ENCODE data around the gene NXN.
"Not testable (repeated sequence)": the region's sequence is repeated elsewhere in the genome, so short reads cannot be mapped to it uniquely, and the experiment has no call there.

The NXN gene

GRCh38 chr17:862582-862981 is 117.0 kb downstream of the NXN start:
- DNase-seq (ENCODE audit: low read depth): no peak

- no peak for DNase-seq (ENCODE audit: low read depth)
Measured at GRCh38 chr17:861364-861763, 118.2 kb downstream of the NXN start.

DNA sequence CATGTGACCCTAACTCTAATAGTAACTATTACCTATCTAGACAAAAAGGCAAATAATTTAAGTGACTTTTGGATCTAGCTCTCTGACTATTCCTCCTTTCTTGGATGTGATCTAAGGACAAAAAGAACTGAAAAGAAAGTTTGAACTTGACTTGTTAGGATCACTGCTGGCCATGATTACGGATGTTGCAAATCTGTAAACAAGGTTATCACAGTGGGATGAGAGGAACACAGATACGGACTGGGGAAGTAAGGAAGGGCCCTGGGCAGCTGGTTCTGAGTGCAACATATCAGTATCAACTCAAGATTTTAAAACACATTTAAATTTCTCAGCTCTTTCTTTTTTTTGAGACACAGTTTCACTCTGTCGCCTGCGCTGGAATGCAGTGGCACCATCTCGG is 118.8 kb downstream of the NXN start:
- DNase-seq (ENCODE audit: low read depth): no peak

DNA sequence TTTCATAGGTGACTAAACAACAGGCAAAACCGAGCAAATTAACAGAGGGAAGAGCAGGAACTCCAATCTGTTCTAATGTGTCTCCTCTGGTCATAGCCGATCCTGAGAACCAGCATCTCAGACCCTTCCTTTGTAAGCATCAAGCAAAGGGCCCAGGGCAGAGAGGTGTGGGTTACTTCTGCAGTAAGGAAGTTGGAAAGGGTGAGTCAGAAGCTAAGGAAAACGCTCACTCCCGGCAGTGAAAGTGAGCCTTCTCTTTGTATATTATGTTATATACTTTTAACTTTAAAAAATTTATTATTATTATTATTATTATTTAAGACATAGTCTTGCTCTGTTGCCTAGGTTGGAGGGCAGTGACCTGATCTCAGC is 119.8 kb downstream of the NXN start:
- peak; percentile 39 for DNase-seq (ENCODE audit: low read depth)

DNA sequence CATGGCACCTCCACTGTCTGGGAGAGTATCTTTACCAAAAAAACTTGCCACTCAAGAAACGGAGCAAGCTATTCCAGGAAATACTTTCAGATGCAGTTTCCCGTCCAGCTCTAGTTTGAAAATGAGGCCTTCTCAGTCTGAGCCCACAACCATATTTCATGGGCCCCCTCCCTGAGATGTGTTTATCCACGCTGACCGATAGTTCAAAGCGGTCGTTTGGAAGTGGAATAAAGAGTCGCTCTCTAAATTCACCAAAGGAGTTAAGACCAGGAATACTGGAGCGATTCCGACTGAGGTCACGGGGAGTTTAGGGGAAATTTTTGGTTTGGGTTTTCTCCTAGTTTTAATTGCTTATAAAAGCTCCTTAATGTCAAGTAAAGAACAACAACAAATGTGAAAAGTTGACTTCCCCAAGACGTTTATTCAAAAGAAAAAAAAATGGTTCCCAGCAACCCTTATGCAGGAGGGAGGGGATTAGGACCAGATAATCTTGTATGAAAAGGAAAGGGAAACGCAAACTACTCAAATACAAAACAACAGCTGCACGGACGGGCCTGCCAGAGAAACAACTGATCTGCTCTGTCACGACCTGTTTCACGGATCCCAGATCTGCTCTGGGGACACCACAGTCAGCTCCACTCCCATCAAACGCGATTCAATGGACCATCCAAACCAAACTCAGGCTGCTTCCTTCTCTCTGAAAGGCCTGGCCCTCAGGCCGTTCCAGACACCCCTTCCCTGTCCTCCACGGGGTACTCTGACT is 120.3 kb downstream of the NXN start:
- no peak for DNase-seq (ENCODE audit: low read depth)

- no peak for DNase-seq (ENCODE audit: low read depth)
Measured at GRCh38 chr17:856149-856548, 123.4 kb downstream of the NXN start.

GRCh38 chr17:855569-855968 is 124.0 kb downstream of the NXN start:
- DNase-seq (ENCODE audit: low read depth): no peak

GRCh38 chr17:852850-853249 is 126.7 kb downstream of the NXN start:
- DNase-seq (ENCODE audit: low read depth): not testable (repeated sequence)

- no peak for DNase-seq (ENCODE audit: low read depth)
Measured at GRCh38 chr17:852349-852748, 127.2 kb downstream of the NXN start.

DNA sequence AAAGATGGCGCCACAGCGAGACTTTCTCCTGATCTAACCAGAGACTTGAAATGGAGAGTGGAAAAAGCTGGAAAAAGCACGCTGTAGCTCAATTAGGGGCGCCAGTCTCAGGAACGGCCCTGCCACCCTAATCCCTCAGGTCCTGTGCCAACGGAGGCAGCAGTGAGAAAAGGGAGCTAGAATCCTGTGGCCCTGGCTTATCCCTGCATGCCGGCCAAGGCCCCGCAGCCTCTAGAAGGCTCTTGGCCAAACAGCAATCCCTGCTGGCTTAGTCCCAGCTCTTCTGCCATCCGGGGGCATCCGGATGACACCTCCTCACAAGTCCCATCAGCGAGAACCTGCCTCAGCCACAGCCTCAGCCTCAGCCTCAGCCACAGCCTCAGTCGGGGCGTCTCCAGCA is 127.7 kb downstream of the NXN start:
- no peak for DNase-seq (ENCODE audit: low read depth)

GRCh38 chr17:850851-851763 is 128.5 kb downstream of the NXN start:
- peak; percentile 77 for DNase-seq (ENCODE audit: low read depth)

GRCh38 chr17:850086-850850 is 129.3 kb downstream of the NXN start:
- DNase-seq (ENCODE audit: low read depth): no peak

DNA sequence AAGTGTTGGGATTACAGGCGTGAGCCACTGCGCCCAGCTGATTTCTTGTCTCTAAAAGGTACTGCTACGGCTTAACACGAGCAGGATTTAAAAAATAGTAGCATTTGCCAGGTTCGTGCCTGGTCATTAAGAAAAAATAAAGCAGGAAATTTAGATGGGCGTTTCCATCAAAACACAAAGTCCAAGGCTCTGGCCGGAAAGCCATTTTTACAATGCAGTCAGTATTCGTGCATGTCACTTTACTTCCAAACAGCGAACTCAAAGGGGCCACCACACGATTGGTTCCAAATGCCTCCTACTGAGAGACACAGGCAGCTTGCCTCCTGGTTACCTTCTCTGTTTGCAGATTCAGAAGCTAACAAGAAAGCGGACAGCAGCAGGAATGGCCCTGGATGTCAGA is 131.2 kb downstream of the NXN start:
- no peak for DNase-seq (ENCODE audit: low read depth)

- DNase-seq (ENCODE audit: low read depth): peak; percentile 65
Measured at GRCh38 chr17:846901-847843, 132.4 kb downstream of the NXN start.

DNA sequence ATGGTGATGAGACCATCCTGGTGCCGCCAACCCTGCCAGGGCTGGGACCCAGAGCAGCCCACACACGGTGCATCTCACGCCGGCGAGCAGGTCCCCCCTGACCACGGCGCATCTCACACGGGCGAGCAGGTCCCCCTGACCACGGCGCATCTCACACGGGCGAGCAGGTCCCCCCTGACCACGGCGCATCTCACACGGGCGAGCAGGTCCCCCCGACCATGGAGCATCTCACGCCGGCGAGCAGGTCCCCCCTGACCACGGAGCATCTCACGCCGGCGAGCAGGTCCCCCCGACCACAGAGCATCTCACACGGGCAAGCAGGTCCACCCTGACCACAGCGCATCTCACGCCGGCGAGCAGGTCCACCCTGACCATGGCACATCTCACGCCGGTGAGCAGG is 138.3 kb downstream of the NXN start:
- DNase-seq (ENCODE audit: low read depth): no peak

DNA sequence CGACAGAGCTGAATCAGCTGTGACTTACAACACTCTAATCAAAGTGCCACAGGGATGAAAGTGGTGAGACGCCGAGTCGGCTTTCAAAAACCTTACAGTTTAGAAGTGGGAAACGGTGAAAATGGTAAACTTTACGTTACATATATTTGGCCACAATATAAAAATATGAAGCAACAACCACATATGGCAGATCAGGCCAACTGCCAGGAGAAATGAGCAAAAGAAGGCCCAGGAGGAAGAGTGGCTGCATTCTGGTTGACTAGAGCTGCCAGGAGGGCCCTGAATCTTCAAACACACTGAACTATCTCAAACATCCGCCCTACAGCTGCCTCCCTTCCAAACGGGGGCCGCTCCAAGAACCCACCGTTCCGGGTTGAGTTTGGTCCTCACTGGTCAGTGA is 141.1 kb downstream of the NXN start:
- DNase-seq (ENCODE audit: low read depth): no peak

- peak; percentile 30 for DNase-seq (ENCODE audit: low read depth)
Measured at GRCh38 chr17:836151-836550, 143.4 kb downstream of the NXN start.

DNA sequence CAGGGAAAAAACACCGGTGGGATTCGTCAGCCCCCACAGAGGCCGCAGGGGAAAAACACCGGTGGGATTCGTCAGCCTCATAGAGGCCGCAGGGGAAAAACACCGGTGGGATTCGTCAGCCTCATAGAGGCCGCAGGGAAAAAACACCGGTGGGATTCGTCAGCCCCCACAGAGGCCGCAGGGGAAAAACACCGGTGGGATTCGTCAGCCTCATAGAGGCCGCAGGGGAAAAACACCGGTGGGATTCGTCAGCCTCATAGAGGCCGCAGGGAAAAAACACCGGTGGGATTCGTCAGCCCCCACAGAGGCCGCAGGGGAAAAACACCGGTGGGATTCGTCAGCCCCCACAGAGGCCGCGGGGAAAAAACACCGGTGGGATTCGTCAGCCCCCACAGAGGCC is 143.9 kb downstream of the NXN start:
- DNase-seq (ENCODE audit: low read depth): not testable (repeated sequence)

GRCh38 chr17:835263-835662 is 144.3 kb downstream of the NXN start:
- peak; percentile 98 for DNase-seq (ENCODE audit: low read depth)

GRCh38 chr17:834136-834535 is 145.4 kb downstream of the NXN start:
- DNase-seq (ENCODE audit: low read depth): no peak

- no peak for DNase-seq (ENCODE audit: low read depth)
Measured at GRCh38 chr17:830950-831349, 148.6 kb downstream of the NXN start.

All from amniotic epithelial cell (primary cell).